ENCODE results near the gene ZNF664.

- TF ChIP-seq CTCF (conservative IDR thresholded peaks at IDR 0.05) (no peak), EZH2 (IDR thresholded peaks at IDR 0.05; ENCODE audit: low read depth) (no peak)
Observed at GRCh38 chr12:124039276-124039675, 66.3 kb downstream of the ZNF664 start.
